K562 (cell line): ENCODE results near the gene ACER3.

Experiments
- BDP1 ChIP-seq: IDR thresholded peaks from 3 replicates; pipeline ENCODE4 v1.6.1; 2011; ENCODE audit not compliant: insufficient read length, insufficient read depth
- CTCF ChIP-seq, 3 experiments: IDR thresholded peaks in 2 of 3; conservative IDR thresholded peaks in 1 of 3; 2 replicates each; pipeline ENCODE4 v1.5.1; 2011 to 2012; ENCODE audit warnings: low read length in 3 of 3, mild to moderate bottlenecking in 3 of 3, control low read depth in 2 of 3, improper control_type of control experiment in 1 of 3, inconsistent platforms in 1 of 3, low read depth in 1 of 3, mixed read lengths in 1 of 3, moderate library complexity in 1 of 3; ENCODE audit not compliant: insufficient read depth in 2 of 3
- KLF10 ChIP-seq: fragments of 250-450 bp; sonication (Bioruptor Pico); IDR thresholded peaks from 2 replicates; pipeline ENCODE4 v1.6.1; 2021; ENCODE audit warnings: matching md5 sums
- PHB ChIP-seq: fragments of 250-450 bp; sonication (Bioruptor Pico); IDR thresholded peaks from 2 replicates; pipeline ENCODE4 v1.5.0; 2021
- POLR2A ChIP-seq: fragments of 450-650 bp; conservative IDR thresholded peaks from 2 replicates; pipeline ENCODE4 v1.6.1; 2016
- RB1 ChIP-seq: fragments of 450-650 bp; IDR thresholded peaks from 2 replicates; pipeline ENCODE4 v1.6.1; 2017; ENCODE audit warnings: low read depth, mild to moderate bottlenecking
- RBBP5 ChIP-seq: fragments of 200-600 bp; sonication (generic); IDR thresholded peaks from 2 replicates; pipeline ENCODE4 v1.6.1; 2012; ENCODE audit warnings: borderline replicate concordance, mild to moderate bottlenecking, low read length, control low read depth, inconsistent platforms; ENCODE audit not compliant: insufficient read depth, poor library complexity, severe bottlenecking
- SMC3 ChIP-seq: conservative IDR thresholded peaks from 2 replicates; pipeline ENCODE4 v1.6.1; 2011; ENCODE audit warnings: low read depth, low read length, improper control_type of control experiment; ENCODE audit not compliant: insufficient read depth
- ZBTB8A ChIP-seq: fragments of 450-650 bp; IDR thresholded peaks from 2 replicates; pipeline ENCODE4 v1.6.1; 2018; ENCODE audit warnings: mild to moderate bottlenecking, moderate library complexity; ENCODE audit not compliant: partially characterized antibody
- ZNF232 ChIP-seq: sonication (generic); formaldehyde crosslinking; IDR thresholded peaks from 2 replicates; pipeline ENCODE4 v1.8.0; 2022; ENCODE audit warnings: mild to moderate bottlenecking, missing genetic modification reagents
- ZNF696 ChIP-seq: fragments of 250-450 bp; sonication (Bioruptor Pico); conservative IDR thresholded peaks from 2 replicates; pipeline ENCODE4 v1.4.0; 2020; ENCODE audit warnings: mild to moderate bottlenecking, moderate library complexity

GRCh38 chr11:76918941-76919386 is 58.2 kb downstream of the ACER3 start:
- TF ChIP-seq BDP1 (no peak), PHB (CRISPR knock-in tag) (no peak), POLR2A (no peak), ZNF232 (CRISPR knock-in tag) (no peak), CTCF (IDR thresholded peaks at IDR 0.05 in 2 of 3, conservative IDR thresholded peaks at IDR 0.05 in 1 of 3; ENCODE audit: insufficient read depth in 2 of 3, low read depth in 1 of 3, low read length in 3 of 3) (peak; percentile 72 to 83 (median 76)), ZBTB8A (no peak), SMC3 (peak; percentile 53), KLF10 (CRISPR knock-in tag) (no peak), ZNF696 (CRISPR knock-in tag) (no peak), RBBP5 (no peak), RB1 (no peak)
